Measurements from ENCODE around the gene DONSON.
"Not testable (repeated sequence)": the region's sequence is repeated elsewhere in the genome, so short reads cannot be mapped to it uniquely, and the experiment has no call there.

Gene DONSON

DNA sequence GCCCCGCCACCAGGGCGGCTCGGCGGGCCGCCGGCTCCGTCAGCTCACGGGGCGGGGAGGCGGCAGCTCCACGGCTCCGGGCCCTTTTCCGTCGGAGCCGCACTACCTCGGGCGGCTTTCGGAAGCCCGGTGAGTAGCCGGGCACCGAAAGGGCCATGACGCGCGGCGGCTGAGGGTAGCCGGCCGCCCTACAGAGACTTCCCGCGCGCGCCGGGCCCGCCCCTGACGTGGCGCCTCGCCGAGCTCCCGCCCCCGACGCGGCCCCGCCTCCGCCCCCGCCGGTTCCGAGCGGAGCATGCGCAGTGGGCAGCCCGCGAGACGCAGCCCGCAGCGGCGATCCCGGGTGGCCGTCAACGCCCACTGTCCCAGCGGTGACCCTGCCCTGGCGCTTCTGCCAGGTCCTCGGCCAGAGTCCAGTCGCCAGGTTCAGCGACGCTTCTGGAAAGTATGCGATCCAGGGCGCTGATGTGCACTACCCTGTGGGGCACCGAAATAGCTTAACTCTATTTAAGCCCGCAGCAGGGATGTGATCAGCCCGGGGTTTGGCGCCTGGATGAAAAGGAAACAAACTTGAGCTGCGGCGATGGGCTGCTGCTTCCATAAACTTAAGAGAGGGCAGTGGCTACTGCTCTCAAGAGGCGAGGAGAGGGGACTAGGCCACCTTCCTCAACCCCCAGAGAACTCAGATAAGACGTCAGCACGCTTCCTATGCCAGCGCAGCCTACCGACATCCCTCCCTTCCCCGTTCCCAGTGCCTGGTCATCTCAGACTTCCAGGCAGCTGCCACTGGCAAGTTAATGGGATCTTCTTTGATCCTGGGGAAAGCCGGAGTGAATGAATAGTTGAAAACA lies at the start of gene DONSON:
Gene DONSON (minus strand): TSS at position 200 of the 851 bp plus-strand sequence. CDS start 43 bp downstream, at position 157.
- DNase-seq (ENCODE audit: low read depth, low spot score), result peak; percentile 20

DNA sequence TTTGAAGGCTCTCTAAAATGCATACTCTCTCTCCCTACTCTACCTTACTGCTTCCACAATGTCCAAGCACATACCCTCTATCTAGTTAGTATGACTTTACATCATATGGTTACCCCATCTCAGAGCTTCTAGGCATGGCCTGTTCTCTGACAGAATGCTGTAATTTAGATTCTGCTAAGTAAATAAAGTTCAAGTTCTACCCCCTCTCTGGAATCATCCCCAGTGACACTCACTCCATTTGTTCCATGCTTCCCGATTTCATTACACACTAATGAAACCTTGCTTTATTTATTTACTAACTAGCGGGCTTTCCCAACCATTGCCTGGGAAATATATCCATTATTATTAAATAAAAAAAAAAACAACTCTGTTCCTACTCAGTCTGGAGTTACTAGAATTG lies 45.8 kb upstream of the DONSON start:
- no peak for DNase-seq (ENCODE audit: low read depth, low spot score)

GRCh38 chr21:33626151-33626550 lies 37.7 kb upstream of the DONSON start:
- not testable (repeated sequence) for DNase-seq (ENCODE audit: low read depth, low spot score)

DNA sequence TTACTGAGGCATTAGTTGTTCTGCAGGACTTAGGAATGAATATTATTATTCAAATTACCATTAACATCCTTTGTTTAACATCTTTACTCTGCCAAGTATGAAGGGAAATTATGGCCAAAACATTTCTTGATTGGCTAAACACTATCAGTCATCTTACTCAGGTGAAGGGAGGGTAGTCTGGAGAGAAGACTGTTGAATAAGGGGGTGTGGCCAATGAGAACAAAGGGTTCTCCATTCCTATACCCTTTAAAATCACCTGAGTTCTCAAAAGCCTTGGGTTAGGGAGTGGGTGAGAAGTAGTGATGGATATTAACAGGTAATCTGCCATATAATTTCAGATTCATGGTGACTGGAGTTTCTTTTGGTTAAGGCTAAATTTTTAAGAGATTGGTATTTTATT lies 33.8 kb upstream of the DONSON start:
- no peak for DNase-seq (ENCODE audit: low read depth, low spot score)

DNA sequence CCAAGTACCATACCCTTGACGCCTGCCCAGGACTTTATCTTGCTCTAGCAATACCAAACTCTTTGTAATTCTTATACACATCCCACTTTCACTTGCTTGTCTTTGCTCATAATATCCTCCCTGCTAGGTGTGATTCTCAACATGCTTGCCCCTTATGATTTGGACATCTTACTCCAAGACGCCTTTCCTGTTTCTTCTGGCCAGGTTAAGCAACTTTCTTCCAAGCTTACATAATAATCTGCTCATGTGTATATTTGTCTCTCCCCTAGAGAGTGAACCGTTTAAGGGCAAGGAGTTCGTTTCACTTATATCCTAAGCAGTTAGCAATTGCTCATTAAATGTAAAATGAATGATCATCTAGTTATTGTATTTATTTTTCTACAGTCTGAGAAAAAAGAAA lies 31.2 kb upstream of the DONSON start:
- no peak for DNase-seq (ENCODE audit: low read depth, low spot score)

DNA sequence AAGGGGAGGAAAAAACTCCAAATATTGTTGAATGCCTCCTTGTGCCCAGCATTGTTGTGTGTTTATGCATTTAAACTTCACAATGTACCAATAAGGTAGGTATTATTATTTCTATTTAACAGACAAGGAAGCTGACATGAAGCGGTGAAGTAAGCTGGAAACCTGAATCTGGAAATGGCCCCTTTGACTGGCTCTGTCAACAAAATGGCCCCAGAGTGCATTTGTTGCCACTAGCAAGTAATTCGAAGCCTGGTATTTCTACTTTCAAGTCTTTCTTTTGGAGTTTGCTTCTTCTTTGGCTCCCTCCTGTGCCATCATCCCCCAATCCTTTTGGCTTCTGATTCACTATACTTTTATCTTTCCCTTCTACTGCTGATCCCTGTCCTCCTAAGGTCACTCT lies 29.9 kb upstream of the DONSON start:
- no peak for DNase-seq (ENCODE audit: low read depth, low spot score)

- DNase-seq (ENCODE audit: low read depth, low spot score), result not testable (repeated sequence)
Observed at GRCh38 chr21:33617565-33617964, 29.1 kb upstream of the DONSON start.

DNA sequence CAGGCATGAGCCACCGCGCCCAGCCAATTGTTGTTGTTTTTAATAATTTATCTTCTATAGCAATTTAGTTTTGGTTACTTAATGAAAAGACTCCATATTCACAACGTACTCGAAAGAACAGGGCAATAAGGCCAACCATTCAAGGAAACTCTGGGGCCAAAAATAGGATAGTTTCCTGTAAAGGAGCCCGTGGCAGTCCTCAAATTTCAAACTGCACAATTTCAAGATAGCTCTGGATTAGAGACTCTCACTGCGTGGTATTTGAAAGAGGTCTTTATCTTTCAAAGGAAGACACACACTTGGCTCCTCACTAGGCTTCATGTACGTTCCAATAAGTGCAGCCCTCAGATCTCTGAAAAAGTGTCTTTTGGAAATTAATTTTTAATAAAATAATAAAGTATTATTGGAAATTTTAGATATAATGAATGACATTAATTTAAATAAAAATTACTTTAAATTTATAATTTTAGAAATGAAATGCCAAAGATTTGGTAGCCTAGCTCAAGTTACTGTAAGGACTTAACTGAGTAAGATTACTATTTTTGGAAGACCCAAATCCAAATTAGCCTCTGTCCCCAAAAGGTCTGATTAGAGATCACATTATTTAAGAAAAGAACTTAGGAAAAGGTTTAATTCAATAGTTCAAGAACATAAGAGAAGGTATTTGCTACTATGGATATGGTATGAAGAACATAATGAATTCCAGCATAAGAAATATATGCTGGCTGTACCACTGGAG lies 22.7 kb upstream of the DONSON start:
- DNase-seq (ENCODE audit: low read depth, low spot score), result no peak

DNA sequence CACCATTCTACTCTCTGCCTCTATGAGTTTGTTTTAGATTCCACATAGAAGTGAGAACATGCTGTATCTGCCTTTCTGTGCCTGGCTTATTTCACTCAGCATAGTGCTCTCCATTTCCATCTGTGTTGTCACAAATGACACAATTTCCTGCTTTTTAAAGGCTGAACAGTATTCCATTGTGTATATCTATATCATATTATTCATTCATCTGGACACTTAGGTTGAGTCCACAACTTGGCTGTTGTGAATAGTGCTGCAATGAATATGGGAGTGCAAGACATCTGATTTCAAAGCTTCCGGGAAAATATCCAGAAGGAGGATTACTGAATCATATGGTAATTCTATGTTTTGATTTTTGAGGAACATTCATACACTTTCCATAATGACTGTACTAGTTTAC lies 20.1 kb upstream of the DONSON start:
- no peak for DNase-seq (ENCODE audit: low read depth, low spot score)

- no peak for DNase-seq (ENCODE audit: low read depth, low spot score)
Observed at GRCh38 chr21:33598051-33598450, 9.6 kb upstream of the DONSON start.

DNA sequence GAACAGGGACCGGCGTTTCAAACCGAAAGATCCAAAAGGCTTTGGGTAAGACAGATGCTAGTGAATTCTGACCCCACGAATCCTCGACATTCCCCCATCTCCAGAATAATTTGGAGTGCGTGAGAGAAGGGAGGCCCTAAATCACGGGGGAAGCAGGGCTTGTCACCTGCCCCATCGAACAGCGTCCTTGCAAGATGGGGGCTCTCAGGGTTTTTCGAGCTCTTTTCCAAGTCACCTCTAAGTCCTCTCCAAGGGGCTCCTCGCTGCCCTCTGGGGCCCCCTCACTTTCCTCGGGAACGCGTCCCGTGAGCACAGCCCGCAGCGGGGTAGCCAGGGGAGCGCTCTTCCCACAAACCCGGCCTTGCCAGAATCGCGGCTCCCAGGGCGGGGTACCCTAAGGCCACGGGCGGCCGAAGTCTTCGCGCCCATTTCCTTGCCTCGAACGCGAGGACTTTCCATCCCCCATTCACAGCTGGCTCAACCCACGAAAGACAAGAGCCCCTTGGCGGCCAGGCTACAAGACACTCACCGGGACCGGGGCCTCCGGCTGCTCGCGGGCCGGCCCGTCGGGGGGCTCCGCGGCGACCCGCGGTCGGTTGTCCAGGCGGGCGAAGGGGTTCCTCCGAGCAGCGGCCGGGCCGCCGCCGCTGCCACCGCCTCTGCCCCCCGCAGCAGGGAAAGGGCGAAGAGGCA lies 546 bp downstream of the DONSON start:
- DNase-seq (ENCODE audit: low read depth, low spot score), result no peak

DNA sequence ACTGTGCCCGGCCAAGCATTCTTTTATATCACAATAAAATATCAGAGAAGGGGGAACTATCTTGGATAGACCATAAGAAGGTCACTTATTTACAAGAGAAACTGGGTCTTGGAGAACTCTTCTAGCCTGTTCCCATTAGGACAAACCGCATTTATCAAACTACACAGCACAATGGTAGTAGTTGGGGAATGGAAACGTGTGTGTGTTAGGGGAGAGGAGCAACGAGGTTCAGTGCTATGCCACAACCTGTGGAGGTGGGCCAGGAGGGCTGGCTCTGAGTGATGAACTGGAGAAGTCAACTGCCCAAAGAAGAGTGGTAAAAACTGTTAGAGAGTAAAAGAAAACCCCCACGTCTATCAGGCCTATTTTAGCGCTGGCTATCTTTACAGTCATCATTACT lies 1.6 kb downstream of the DONSON start:
- DNase-seq (ENCODE audit: low read depth, low spot score), result no peak

GRCh38 chr21:33584455-33584854 lies 4.0 kb downstream of the DONSON start:
- no peak for DNase-seq (ENCODE audit: low read depth, low spot score)

DNA sequence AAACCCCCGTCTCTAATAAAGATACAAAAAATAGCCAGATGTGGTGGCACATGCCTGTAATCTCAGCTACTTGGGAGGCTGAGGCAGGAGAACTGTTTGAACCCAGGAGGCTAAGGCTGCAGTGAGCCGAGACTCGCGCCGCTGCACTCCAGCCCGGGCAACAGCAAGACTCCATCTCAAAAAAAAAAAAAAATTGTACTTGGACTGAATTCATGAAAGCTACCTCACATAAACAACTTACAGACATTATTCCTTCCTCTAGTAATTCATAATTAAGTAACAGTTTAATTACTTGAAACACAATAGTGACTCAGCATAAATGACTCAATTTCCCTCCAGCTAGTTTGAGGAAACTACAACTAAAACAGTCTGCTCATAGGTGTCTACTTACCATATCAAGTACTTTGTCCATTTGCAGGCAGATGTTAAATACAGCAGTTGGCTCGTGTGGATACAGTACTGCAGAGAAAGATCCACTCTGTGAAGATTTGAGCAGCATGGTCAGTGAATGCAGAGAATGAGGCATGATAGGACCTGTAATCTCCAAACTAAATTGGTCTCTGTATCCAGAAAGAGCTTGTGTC lies 9.4 kb downstream of the DONSON start:
- DNase-seq (ENCODE audit: low read depth, low spot score), result no peak

GRCh38 chr21:33578214-33578613 lies 10.3 kb downstream of the DONSON start:
- DNase-seq (ENCODE audit: low read depth, low spot score), result no peak

DNA sequence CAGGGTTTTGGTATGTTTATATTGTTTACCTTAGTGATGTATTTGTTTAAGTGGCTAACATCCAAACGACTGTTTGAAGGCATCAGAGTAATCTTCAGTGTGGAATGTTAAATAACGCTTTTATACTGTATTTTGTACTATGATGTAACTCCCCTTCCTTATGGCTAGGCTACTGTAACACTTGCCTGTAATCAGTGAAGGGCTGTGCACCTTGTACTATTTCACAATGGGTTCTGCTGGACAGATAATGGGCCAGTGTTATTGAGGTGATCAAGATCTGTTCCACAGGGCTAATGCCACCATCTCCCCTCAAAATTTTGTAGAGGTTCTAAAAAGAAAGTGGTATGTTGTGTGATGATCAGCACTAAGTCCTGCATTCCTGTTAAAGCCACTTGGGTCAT lies 11.7 kb downstream of the DONSON start:
- not testable (repeated sequence) for DNase-seq (ENCODE audit: low read depth, low spot score)

- no peak for DNase-seq (ENCODE audit: low read depth, low spot score)
Observed at GRCh38 chr21:33572350-33572749, 16.1 kb downstream of the DONSON start.

DNA sequence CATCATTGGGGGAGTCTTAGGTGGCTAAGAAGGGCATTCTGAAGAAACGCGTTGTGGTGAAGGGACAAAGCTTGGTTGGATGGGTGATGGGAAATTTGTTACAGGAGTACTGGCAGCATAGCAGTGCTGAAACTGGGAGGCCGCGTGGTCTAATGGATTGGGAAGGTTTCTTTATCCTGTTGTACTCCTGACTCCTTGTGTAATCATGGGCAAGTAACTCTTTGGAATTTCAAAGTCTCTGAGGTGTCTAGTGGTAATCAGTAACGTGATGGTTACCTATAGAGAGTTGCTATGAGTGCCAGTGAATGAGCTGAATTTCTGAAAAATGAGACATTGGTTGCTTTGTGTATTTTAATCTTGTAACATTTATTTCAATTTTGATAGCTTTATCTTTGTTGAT lies 18.5 kb downstream of the DONSON start:
- no peak for DNase-seq (ENCODE audit: low read depth, low spot score)

- no peak for DNase-seq (ENCODE audit: low read depth, low spot score)
Observed at GRCh38 chr21:33568448-33568847, 20.0 kb downstream of the DONSON start.

- no peak for DNase-seq (ENCODE audit: low read depth, low spot score)
Observed at GRCh38 chr21:33567914-33568313, 20.6 kb downstream of the DONSON start.

DNA sequence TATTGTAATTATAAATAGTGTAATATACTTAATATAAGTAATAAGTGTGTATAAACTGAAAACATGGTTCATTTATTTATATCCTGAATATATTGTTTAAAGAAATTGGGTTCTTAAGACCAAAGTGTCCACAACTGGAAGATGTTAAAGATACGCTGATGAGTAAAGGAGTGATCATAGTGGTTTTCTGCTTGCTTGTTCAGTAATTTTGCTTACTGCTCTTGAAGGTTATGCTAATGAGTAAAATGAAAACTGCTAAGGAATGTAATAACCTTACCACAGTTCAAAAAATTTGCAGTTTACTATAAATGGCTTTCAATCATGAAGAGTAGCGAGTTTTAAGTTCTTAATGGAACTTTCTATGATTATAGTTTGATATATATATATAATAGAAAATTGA lies 22.0 kb downstream of the DONSON start:
- DNase-seq (ENCODE audit: low read depth, low spot score), result no peak

DNA sequence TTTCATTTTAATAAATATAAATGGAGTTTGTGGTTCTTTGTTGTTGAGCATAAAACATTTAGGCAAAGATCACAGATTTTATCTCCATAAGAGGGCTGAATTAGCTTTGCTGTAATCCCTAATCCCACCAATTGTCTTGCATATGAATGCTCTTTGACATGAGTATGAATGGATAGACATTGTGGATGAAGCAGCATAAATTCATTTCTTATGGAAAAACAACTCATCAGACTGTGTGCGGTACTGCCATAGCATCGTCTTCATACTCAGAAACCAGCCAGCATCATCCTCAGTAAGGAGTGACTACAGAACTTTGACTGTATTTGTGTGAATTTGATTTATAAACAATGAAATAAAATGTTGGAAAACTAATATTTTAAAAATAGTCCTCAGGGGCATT lies 26.1 kb downstream of the DONSON start:
- no peak for DNase-seq (ENCODE audit: low read depth, low spot score)
